GM23338 (cell line): ENCODE results near the gene NT5C2.

ENCODE experiments used
- CTCF ChIP-seq, 2 experiments: fragments of 200-600 bp in 1 of 2; sonication (generic) in 1 of 2; conservative IDR thresholded peaks; 2 replicates each; pipeline versions ENCODE4 v1.5.1 to v1.6.1; 2016 to 2017; ENCODE audit warnings: antibody characterized with exemption in 2 of 2, low read depth in 2 of 2, mild to moderate bottlenecking in 2 of 2, moderate library complexity in 1 of 2
- JUNB ChIP-seq: IDR thresholded peaks from one replicate; pipeline ENCODE4 v1.6.1; 2016; ENCODE audit warnings: antibody characterized with exemption; ENCODE audit not compliant: unreplicated experiment
- POLR2AphosphoS5 ChIP-seq: IDR thresholded peaks from 2 replicates; pipeline ENCODE4 v1.6.1; 2016; ENCODE audit warnings: antibody characterized with exemption, low read depth
- STAT1 ChIP-seq: IDR thresholded peaks from one replicate; pipeline ENCODE4 v1.6.1; 2016; ENCODE audit warnings: antibody characterized with exemption; ENCODE audit not compliant: unreplicated experiment
- ZNF331 ChIP-seq: fragments of 250-450 bp; sonication (Bioruptor Pico); IDR thresholded peaks from 2 replicates; pipeline ENCODE4 v1.5.0; 2020; ENCODE audit warnings: low read depth, mild to moderate bottlenecking, moderate library complexity
- ZNF462 ChIP-seq: fragments of 250-450 bp; sonication (Bioruptor Pico); IDR thresholded peaks from 2 replicates; pipeline ENCODE4 v1.5.0; 2020; ENCODE audit warnings: mild to moderate bottlenecking, moderate library complexity

- no peak for TF ChIP-seq POLR2AphosphoS5
- no peak for TF ChIP-seq CTCF (conservative IDR thresholded peaks at IDR 0.05; ENCODE audit: low read depth in 2 of 2)
- TF ChIP-seq ZNF462 = no peak
- no peak for TF ChIP-seq ZNF331 (CRISPR knock-in tag)
- no peak for TF ChIP-seq JUNB
- TF ChIP-seq STAT1 = no peak
Observed at GRCh38 chr10:103232772-103233488, 39.9 kb upstream of the NT5C2 start.
